KG1 (cell line): ENCODE data around the gene HOXB3.

Source experiments
- DNase-seq: peaks from one replicate; lab custom pipeline; 2025; lab: John Stamatoyannopoulos, UW

Gene HOXB3

DNA sequence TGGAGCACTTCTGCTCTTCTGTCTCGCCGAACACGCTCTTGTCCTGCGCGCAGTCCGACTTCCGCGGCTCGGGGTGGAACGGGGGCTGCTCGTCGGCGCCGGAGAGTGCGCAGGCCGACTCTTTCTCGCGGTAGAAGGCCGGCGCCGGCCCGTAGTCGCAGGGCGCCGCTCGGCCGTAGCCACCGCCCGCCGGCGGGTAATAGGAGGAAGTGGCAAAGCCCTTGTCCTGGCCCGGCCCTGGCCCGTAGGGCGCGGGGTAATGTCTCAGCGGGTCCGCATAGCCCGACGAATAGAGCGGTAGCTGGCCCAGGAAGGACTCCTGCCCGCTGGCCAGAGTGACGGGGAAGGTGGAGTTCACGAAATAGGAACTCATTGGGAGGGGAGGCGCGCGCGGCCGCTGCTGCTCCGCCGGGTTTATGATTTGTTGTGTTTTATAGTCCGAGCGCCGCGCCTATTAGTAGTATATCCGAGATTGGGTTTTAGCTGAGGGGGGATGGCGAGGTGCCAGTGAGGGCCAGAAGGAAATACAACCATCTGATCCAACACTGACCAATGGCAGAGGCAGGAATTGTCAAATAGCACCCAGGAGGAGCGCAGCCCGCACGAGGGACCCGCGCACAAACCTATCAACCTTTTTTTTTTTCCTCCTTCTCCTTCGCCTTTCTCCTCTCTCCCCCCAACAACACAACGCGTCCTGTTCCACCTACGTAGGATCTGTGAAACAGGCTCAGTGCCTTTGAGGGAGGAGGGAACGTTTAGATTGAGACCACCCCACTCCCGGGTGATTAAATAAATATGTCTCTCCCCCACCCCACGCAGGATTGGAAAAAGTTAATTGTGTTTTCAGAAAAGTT is 8.0 kb upstream of the HOXB3 start:
- no peak for DNase-seq

- no peak for DNase-seq
Observed at GRCh38 chr17:48597528-48597777, 7.4 kb upstream of the HOXB3 start.

DNA sequence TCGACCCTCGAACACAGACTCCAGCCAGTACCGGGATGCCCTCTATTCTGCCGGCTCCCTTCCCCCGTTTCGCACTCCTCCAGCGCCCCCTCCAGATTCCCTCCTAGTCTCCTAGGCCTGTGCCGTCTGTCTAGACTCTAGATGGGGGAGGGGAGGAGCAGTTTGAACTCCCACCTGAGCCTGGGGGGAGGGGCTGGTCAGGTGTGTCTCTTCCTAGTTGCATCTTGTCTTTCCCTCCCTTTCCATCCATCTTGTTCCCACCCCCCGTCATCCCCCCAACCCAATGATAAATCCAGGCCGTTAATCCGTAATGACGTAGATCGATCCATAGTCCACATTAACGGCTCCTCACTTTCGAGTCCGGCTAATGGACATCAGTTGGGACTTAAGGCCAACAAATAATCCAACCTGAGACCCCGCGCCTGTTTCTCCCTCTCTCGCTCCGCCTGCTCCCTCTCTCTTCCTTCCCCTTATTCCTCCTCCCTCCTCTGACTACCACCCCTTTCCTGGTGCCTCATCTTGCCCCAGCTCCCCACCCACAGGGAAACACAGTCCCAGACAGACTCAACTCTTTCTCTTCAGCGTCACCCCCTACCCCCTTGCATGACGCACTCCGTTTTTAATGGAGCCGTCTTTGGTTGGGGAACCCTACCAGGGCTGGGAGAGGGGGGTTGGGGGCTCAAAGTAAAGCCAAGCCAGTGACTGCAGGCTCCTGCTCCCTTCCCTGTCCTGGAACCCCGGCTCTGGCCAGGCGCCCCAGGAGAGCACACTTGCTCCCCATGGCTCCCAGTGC is 6.9 kb upstream of the HOXB3 start:
- DNase-seq: no peak

GRCh38 chr17:48596000-48596734 is 6.1 kb upstream of the HOXB3 start:
- DNase-seq: no peak

GRCh38 chr17:48595278-48595999 is 5.4 kb upstream of the HOXB3 start:
- DNase-seq: no peak

DNA sequence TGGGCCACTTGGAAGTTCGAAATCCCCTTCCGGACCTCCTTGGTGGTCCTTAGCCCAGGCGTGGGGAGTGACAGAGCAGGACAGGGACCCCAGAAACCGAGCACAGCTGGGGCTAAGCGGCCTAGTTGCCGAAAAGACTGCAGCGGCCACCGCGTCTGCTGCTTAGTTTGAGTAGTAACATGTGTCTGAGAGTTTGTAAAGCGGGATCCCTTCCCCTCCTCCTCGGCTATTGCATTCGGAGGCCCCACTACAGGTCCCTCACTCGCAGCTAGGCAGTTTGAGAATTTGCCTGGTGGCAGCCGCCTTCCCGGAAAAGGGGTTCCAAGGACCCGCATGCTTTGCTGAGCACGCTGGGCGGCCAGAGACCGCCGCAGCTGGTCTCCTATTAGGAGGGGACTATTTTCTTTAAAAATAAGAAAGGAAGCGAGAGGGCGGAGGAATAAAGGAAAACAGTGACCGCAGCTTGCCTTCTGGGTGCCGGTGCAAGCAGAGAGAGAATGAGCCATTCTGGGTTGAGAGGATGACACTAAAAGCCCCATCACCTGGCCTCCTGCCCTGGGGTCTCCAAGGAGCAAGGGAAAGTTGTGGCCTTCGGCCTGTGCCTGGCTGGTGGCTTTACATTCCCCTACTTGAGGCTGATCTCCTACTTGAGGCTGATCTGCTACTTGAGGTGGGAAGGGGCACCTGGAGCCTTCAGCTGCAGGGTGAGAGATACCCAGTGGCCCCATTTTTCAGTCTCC is 4.7 kb upstream of the HOXB3 start:
- DNase-seq: no peak

GRCh38 chr17:48593840-48594537 is 3.9 kb upstream of the HOXB3 start:
- DNase-seq: peak; percentile 44

DNA sequence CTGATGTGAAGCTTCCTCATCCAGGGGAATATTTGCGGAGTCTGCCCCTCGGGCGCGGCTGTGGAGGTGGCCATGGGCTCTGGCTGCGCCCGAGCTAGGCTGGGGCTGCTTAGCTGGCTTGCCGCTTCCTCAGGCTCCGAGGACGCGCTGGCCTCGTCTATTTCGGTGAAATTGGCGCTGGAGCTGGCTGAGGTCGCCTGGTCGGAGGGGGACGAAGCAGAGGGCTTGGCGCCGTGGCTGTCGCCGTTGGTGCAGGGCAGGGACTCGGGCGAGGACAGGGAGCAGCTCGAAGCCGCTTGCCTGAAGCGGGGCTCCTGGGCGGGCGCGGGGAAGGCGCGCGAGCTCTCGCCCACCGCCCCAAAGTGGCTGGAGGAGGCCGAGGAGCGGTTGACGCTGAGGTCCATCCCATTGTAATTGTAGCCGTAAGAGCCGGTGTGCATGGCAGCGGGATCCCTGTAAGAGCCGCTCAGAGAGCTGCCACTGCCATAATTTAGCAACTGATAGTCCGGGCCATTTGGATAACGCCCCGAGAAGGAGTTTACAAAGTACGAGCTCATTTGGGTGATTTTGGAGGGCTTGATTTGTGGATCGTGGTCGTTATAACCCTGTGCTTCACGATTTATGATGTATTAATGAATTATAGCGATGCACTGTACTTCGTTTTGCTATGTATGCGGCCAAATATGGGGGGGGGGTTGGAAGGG is 3.2 kb upstream of the HOXB3 start, which contains the start of gene HOXB5:
Gene HOXB5, minus strand, starts transcription at position 654 of the 704 bp plus-strand sequence. Its CDS starts 97 bp downstream, at position 557.
- DNase-seq: no peak

GRCh38 chr17:48592577-48592976 is 2.5 kb upstream of the HOXB3 start:
- DNase-seq: no peak

GRCh38 chr17:48592057-48592514 is 2.0 kb upstream of the HOXB3 start:
- no peak for DNase-seq

DNA sequence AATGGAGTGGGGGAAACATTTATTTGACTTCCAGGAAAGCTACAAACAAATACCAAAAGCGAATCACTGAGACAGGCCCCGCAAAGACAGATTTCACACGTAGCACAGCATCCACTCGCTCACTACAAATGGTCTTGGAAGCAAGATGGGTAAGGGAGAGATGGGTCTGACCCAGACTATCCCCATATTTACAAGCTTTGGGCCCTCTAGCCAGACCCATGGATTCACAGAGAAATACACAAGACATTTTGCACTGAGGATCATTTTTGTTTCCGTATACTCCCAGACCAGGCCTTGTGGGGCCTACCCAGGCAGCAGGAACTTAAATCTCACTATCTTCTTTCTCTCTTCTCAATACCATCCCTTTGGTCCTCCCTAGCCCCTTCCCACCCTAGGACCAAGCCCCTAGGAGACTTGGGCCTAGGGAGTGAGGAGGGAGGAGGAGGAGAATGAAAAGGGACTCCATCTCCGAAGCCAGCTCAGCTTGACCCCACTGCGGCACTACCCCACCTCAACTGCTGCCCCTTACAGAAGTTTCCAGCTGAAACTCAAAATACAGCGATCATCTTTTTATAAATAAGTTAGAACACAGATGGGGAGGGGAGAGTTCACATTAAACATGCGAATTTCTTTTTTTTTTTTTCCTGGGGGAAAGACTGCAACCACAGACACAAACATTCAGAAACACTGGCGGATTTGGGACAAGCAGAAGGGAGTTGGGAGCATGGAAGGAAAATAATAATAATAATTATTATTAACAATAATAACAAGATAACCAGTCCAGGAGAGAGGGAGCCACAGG is 1.4 kb upstream of the HOXB3 start:
- no peak for DNase-seq

GRCh38 chr17:48590607-48591161 is 643 bp upstream of the HOXB3 start:
- no peak for DNase-seq

DNA sequence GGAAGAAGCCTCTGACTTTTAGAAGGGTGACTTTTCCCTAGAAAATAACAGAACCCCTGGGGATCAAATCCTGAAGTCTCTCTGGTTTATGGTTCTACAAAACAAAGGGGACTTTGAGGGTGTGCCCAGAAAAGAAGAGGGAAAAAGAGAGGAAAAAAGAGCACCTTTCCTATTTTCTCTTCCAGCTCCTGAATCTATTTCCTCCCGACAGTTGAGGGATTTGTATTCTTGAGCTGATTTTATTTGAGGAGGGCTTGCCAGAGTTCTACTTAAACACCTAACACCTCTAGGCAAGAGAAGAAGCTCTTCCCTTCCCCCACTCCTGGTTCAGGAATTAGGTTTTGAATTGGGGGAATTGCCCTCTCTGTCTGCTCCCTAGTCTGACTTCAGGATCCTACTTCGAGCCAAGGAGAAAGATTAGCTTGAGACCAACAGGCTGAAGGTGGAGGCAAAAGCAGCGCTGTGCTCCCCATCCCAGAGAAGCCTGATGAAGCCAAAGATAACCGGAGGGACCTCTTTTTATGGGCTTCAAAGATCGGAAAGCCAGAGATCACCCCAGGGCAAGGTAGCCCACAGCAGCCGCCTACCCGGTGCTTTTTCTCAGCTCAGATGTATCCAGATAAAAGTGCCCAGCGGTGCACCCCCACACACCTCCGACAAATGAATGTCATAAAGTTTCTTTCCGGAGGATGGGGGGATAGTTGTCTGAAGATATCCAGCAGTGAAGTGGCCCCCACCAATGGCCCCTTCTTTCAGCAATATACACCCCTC is 796 bp downstream of the HOXB3 start:
- no peak for DNase-seq

DNA sequence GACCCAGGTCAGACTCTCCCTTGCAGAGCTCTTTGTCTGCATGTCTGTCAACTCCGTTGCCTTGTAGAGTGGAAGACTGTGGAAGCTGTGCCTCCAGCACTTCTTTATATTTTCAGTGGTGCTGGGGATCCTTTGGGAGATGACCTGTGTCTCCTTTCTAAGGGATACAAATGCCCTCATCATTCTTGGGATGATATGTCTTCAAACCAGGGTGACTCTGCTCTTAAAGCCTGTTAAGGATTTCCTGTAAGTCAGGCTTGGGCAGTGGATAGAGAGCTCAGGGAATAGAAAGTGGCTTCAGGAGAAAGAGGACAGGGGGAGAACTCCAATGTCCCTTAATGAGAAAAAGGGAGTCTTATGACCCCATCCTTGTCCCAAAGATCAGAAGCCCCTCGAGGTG is 1.5 kb downstream of the HOXB3 start:
- no peak for DNase-seq

- no peak for DNase-seq
Observed at GRCh38 chr17:48588074-48588415, 2.0 kb downstream of the HOXB3 start.

- no peak for DNase-seq
Observed at GRCh38 chr17:48587276-48588073, 2.6 kb downstream of the HOXB3 start.
